ENCODE measurements around the gene UMODL1. TPM values are rescaled to one million over a fixed set of nuclear protein-coding genes. Genes with fewer than 3 reads are reported as not detected.

The UMODL1 gene
- total RNA-seq, 1 experiment from 2014 or later: 0.20 TPM

GRCh38 chr21:42063571-42064521 lies 7.3 kb upstream of the UMODL1 start:
- H3K9me3 ChIP-seq: no peaks in the 10 kb centered on the region
- peaks cover 42% of the 10 kb centered on the region for H3K4me1 ChIP-seq
- no peak for DNase-seq
- no peaks in the 10 kb centered on the region for H3K36me3 ChIP-seq (ENCODE audit: control insufficient read depth, insufficient read depth, low read length)
- POLR2A ChIA-PET: no interaction called here
- no peaks in the 10 kb centered on the region for H3K27me3 ChIP-seq (replicated peaks; ENCODE audit: control insufficient read depth, insufficient read depth, low read length)
- intact Hi-C loops (cut with micrococcal nuclease; ENCODE audit: unreplicated experiment): no loop called here
- no TSS peak for BruUV-seq (replicated peaks)
- peak overlapping the region; percentile 55 for H3K27ac Mint-ChIP-seq (ENCODE audit: unreplicated experiment)
- no peaks in the 10 kb centered on the region for H3K27me3 Mint-ChIP-seq (ENCODE audit: insufficient read depth, unreplicated experiment)
- CTCF ChIA-PET: no interaction called here
- H3K4me3 ChIP-seq (ENCODE audit: low read depth, low read length): no peak overlapping the region
- peaks cover 21% of the 10 kb centered on the region for H3K4me1 Mint-ChIP-seq (ENCODE audit: low read depth, unreplicated experiment)
- no peak overlapping the region for H3K4me3 Mint-ChIP-seq (ENCODE audit: unreplicated experiment)
- no peaks in the 10 kb centered on the region for H3K36me3 Mint-ChIP-seq (ENCODE audit: insufficient read depth, unreplicated experiment)
- no peaks in the 10 kb centered on the region for H3K9me3 Mint-ChIP-seq (ENCODE audit: unreplicated experiment)
- no peak for TF ChIP-seq CTCF (IDR thresholded peaks at IDR 0.05; ENCODE audit: insufficient read depth in 1 of 2, low read depth in 1 of 2, low read length in 1 of 2, severe bottlenecking in 1 of 2, unreplicated experiment in 1 of 2)

- Mint-ChIP-seq H3K27me3 (ENCODE audit: insufficient read depth, unreplicated experiment) (no peaks in the 10 kb centered on the region), H3K27ac (ENCODE audit: unreplicated experiment) (no peak overlapping the region), H3K36me3 (ENCODE audit: insufficient read depth, unreplicated experiment) (no peaks in the 10 kb centered on the region), H3K4me1 (ENCODE audit: low read depth, unreplicated experiment) (peaks cover 16% of the 10 kb centered on the region), H3K9me3 (ENCODE audit: unreplicated experiment) (no peaks in the 10 kb centered on the region), H3K4me3 (ENCODE audit: unreplicated experiment) (no peak overlapping the region)
- BruUV-seq (replicated peaks): no TSS peak
- TF ChIP-seq CTCF (IDR thresholded peaks at IDR 0.05; ENCODE audit: insufficient read depth in 1 of 2, low read depth in 1 of 2, low read length in 1 of 2, severe bottlenecking in 1 of 2, unreplicated experiment in 1 of 2): no peak
- intact Hi-C loops (cut with micrococcal nuclease; ENCODE audit: unreplicated experiment): no loop called here
- POLR2A ChIA-PET: no interaction called here
- Histone ChIP-seq H3K4me1 (peaks cover 24% of the 10 kb centered on the region), H3K36me3 (ENCODE audit: control insufficient read depth, insufficient read depth, low read length) (no peaks in the 10 kb centered on the region), H3K27me3 (replicated peaks; ENCODE audit: control insufficient read depth, insufficient read depth, low read length) (no peaks in the 10 kb centered on the region), H3K9me3 (no peaks in the 10 kb centered on the region), H3K4me3 (ENCODE audit: low read depth, low read length) (no peak overlapping the region)
- no peak for DNase-seq
- CTCF ChIA-PET: no interaction called here
These were observed 4.6 kb upstream of the UMODL1 start for GRCh38 chr21:42066521-42066920.

- no peaks in the 10 kb centered on the region for H3K36me3 ChIP-seq (ENCODE audit: control insufficient read depth, insufficient read depth, low read length)
- no peak for TF ChIP-seq CTCF (IDR thresholded peaks at IDR 0.05; ENCODE audit: insufficient read depth in 1 of 2, low read depth in 1 of 2, low read length in 1 of 2, severe bottlenecking in 1 of 2, unreplicated experiment in 1 of 2)
- DNase-seq: peak; percentile 47 to 60
- peaks cover 14% of the 10 kb centered on the region for H3K4me1 Mint-ChIP-seq (ENCODE audit: low read depth, unreplicated experiment)
- H3K36me3 Mint-ChIP-seq (ENCODE audit: insufficient read depth, unreplicated experiment): no peaks in the 10 kb centered on the region
- H3K27me3 ChIP-seq (replicated peaks; ENCODE audit: control insufficient read depth, insufficient read depth, low read length): no peaks in the 10 kb centered on the region
- no peaks in the 10 kb centered on the region for H3K9me3 Mint-ChIP-seq (ENCODE audit: unreplicated experiment)
- no peak overlapping the region for H3K4me3 Mint-ChIP-seq (ENCODE audit: unreplicated experiment)
- BruUV-seq (replicated peaks): no TSS peak
- H3K4me1 ChIP-seq: peaks cover 24% of the 10 kb centered on the region
- no peaks in the 10 kb centered on the region for H3K27me3 Mint-ChIP-seq (ENCODE audit: insufficient read depth, unreplicated experiment)
- no peaks in the 10 kb centered on the region for H3K9me3 ChIP-seq
- peak overlapping the region; percentile 85 for H3K27ac Mint-ChIP-seq (ENCODE audit: unreplicated experiment)
- H3K4me3 ChIP-seq (ENCODE audit: low read depth, low read length): no peak overlapping the region
- ChIA-PET CTCF (no interaction called here), POLR2A (no interaction called here)
- intact Hi-C loops (cut with micrococcal nuclease; ENCODE audit: unreplicated experiment): loop anchor here (1.0 kb wide), 1 partner anchor 10 kb away; no protein-coding TSS in a partner anchor
These were observed 3.4 kb upstream of the UMODL1 start for GRCh38 chr21:42067531-42068255.
